Astrocyte (in vitro differentiated cells and primary cell): ENCODE data around the gene PAX3. TPM values are rescaled to one million over a fixed set of nuclear protein-coding genes. Genes with fewer than 3 reads are reported as not detected.

Experiments
- DNase-seq: peaks from one replicate; pipeline ENCODE4 v3.0.0-alpha.2; 2010; ENCODE audit warnings: low read depth
- FAIRE-seq: peaks from 2 replicates; lab custom pipeline; 2011; peaks lifted over from hg19 to GRCh38; lab: Jason Lieb, UNC
- H2AFZ ChIP-seq: 2 replicates; pipeline ENCODE4 v1.6.0; 2012; ENCODE audit warnings: low read depth, low read length, inconsistent platforms
- H3K27ac ChIP-seq: 2 replicates; pipeline ENCODE4 v1.5.1; 2011; ENCODE audit warnings: low read depth, low read length, inconsistent platforms
- H3K27me3 ChIP-seq: 2 replicates; pipeline ENCODE4 v1.6.0; 2011; ENCODE audit warnings: low read length, inconsistent platforms; ENCODE audit not compliant: insufficient read depth
- H3K36me3 ChIP-seq: 2 replicates; pipeline ENCODE4 v1.5.1; 2011; ENCODE audit warnings: low read length, inconsistent platforms; ENCODE audit not compliant: insufficient read depth
- H3K4me1 ChIP-seq: 2 replicates; pipeline ENCODE4 v1.5.1; 2011; ENCODE audit warnings: low read length, inconsistent platforms; ENCODE audit not compliant: insufficient read depth
- H3K4me2 ChIP-seq: 2 replicates; pipeline ENCODE4 v1.6.0; 2012; ENCODE audit warnings: low read length, inconsistent platforms
- H3K4me3 ChIP-seq: 2 replicates; pipeline ENCODE4 v1.5.1; 2011; ENCODE audit warnings: low read depth, mild to moderate bottlenecking, low read length, inconsistent platforms; ENCODE audit not compliant: insufficient read depth
- H3K79me2 ChIP-seq: 2 replicates; pipeline ENCODE4 v1.6.0; 2012; ENCODE audit warnings: mild to moderate bottlenecking, low read length, inconsistent platforms; ENCODE audit not compliant: insufficient read depth
- H3K9ac ChIP-seq: 2 replicates; pipeline ENCODE4 v1.6.0; 2012; ENCODE audit warnings: mild to moderate bottlenecking, low read length, inconsistent platforms
- H3K9me3 ChIP-seq: 2 replicates; pipeline ENCODE4 v1.5.1; 2012; ENCODE audit warnings: low read depth, mild to moderate bottlenecking, low read length, inconsistent platforms; ENCODE audit not compliant: insufficient read depth
- H4K20me1 ChIP-seq: 2 replicates; pipeline ENCODE4 v1.6.0; 2012; ENCODE audit warnings: low read length, inconsistent platforms; ENCODE audit not compliant: insufficient read depth
- H3K27ac Mint-ChIP-seq: one replicate; pipeline ENCODE4 v1.8.0; 2021; ENCODE audit warnings: mild to moderate bottlenecking, mixed read lengths; ENCODE audit not compliant: unreplicated experiment
- H3K27me3 Mint-ChIP-seq: one replicate; pipeline ENCODE4 v1.8.0; 2021; ENCODE audit warnings: low read depth, mixed read lengths; ENCODE audit not compliant: unreplicated experiment
- H3K36me3 Mint-ChIP-seq: one replicate; pipeline ENCODE4 v1.8.0; 2021; ENCODE audit warnings: low read depth, mixed read lengths; ENCODE audit not compliant: unreplicated experiment
- H3K4me1 Mint-ChIP-seq: one replicate; pipeline ENCODE4 v1.8.0; 2021; ENCODE audit warnings: low read depth, mixed read lengths; ENCODE audit not compliant: unreplicated experiment
- H3K4me3 Mint-ChIP-seq: one replicate; pipeline ENCODE4 v1.8.0; 2021; ENCODE audit warnings: mild to moderate bottlenecking, moderate library complexity, mixed read lengths; ENCODE audit not compliant: unreplicated experiment
- H3K9me3 Mint-ChIP-seq: one replicate; pipeline ENCODE4 v1.8.0; 2021; ENCODE audit warnings: mild to moderate bottlenecking, mixed read lengths; ENCODE audit not compliant: unreplicated experiment
- EZH2 ChIP-seq: IDR thresholded peaks from 2 replicates; pipeline ENCODE4 v1.6.1; 2012; ENCODE audit warnings: mild to moderate bottlenecking, low read length, inconsistent platforms; ENCODE audit not compliant: insufficient read depth
- total RNA-seq: library from RNA; stranded (reverse); gene quantifications from 2 replicates; pipeline ENCODE4 v1.2.1, GENCODE V29; 2021
- TF ChIP-seq, protein P1 (sequence below): IDR thresholded peaks from 2 replicates; pipeline ENCODE4 v1.5.1; 2011; ENCODE audit warnings: low read depth, mild to moderate bottlenecking, inconsistent platforms, low read length, moderate library complexity; ENCODE audit not compliant: insufficient read depth

The PAX3 gene
- total RNA-seq, 1 donor from 2014 or later, result not detected

GRCh38 chr2:222322236-222322635 lies 23.4 kb upstream of the PAX3 start:
- Mint-ChIP-seq H3K36me3 (no peaks in the 10 kb centered on the region), H3K27ac (no peak overlapping the region), H3K9me3 (peaks cover 2% of the 10 kb centered on the region), H3K4me1 (peaks cover 3% of the 10 kb centered on the region), H3K4me3 (no peak overlapping the region), H3K27me3 (peaks cover 58% of the 10 kb centered on the region)
- no peak for FAIRE-seq
- H3K4me3 ChIP-seq, result no peak overlapping the region
- H3K36me3 ChIP-seq, result no peaks in the 10 kb centered on the region
- TF ChIP-seq EZH2, result no peak
- TF ChIP-seq, protein P1, sequence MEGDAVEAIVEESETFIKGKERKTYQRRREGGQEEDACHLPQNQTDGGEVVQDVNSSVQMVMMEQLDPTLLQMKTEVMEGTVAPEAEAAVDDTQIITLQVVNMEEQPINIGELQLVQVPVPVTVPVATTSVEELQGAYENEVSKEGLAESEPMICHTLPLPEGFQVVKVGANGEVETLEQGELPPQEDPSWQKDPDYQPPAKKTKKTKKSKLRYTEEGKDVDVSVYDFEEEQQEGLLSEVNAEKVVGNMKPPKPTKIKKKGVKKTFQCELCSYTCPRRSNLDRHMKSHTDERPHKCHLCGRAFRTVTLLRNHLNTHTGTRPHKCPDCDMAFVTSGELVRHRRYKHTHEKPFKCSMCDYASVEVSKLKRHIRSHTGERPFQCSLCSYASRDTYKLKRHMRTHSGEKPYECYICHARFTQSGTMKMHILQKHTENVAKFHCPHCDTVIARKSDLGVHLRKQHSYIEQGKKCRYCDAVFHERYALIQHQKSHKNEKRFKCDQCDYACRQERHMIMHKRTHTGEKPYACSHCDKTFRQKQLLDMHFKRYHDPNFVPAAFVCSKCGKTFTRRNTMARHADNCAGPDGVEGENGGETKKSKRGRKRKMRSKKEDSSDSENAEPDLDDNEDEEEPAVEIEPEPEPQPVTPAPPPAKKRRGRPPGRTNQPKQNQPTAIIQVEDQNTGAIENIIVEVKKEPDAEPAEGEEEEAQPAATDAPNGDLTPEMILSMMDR, result no peak
- H3K27me3 ChIP-seq, result peaks cover 35% of the 10 kb centered on the region
- no peak overlapping the region for H3K4me2 ChIP-seq
- H2AFZ ChIP-seq, result no peak overlapping the region
- no peaks in the 10 kb centered on the region for H3K9me3 ChIP-seq
- H3K79me2 ChIP-seq, result no peaks in the 10 kb centered on the region
- H3K4me1 ChIP-seq, result peaks cover 5% of the 10 kb centered on the region
- DNase-seq, result no peak
- H3K9ac ChIP-seq, result no peak overlapping the region
- H3K27ac ChIP-seq, result no peak overlapping the region
- H4K20me1 ChIP-seq, result no peaks in the 10 kb centered on the region

- H3K9ac ChIP-seq, result peak overlapping the region; percentile 41
- Mint-ChIP-seq H3K4me3 (peak overlapping the region; percentile 87), H3K27ac (peak overlapping the region; percentile 81), H3K27me3 (peaks cover 63% of the 10 kb centered on the region), H3K4me1 (peaks cover 7% of the 10 kb centered on the region), H3K9me3 (peaks cover 2% of the 10 kb centered on the region), H3K36me3 (no peaks in the 10 kb centered on the region)
- no peaks in the 10 kb centered on the region for H3K9me3 ChIP-seq
- no peaks in the 10 kb centered on the region for H3K36me3 ChIP-seq
- peaks cover 50% of the 10 kb centered on the region for H3K27me3 ChIP-seq
- FAIRE-seq (no peak), DNase-seq (no peak)
- peak overlapping the region; percentile 43 for H3K4me3 ChIP-seq
- no peaks in the 10 kb centered on the region for H3K79me2 ChIP-seq
- no peaks in the 10 kb centered on the region for H4K20me1 ChIP-seq
- H3K4me1 ChIP-seq, result peaks cover 5% of the 10 kb centered on the region
- H3K27ac ChIP-seq, result no peak overlapping the region
- peak overlapping the region; percentile 66 for H2AFZ ChIP-seq
- peak overlapping the region; percentile 84 for H3K4me2 ChIP-seq
- peak; percentile 81 for TF ChIP-seq EZH2
- TF ChIP-seq, protein P1, result no peak
Measured at GRCh38 chr2:222320436-222321395, 21.9 kb upstream of the PAX3 start.
